Measurements from ENCODE around the gene KIAA0408. TPM values are rescaled to one million over a fixed set of nuclear protein-coding genes. Genes with fewer than 3 reads are reported as not detected.
A peak's percentile ranks its signal among the peaks of the same experiment; 100 is the strongest.

Gene KIAA0408
- total RNA-seq, 1 experiment from 2014 or later, result 0.04 TPM

- no peaks in the 10 kb centered on the region for H4K20me1 ChIP-seq (ENCODE audit: low read length)
- BruUV-seq (replicated peaks), result no TSS peak
- ATAC-seq (no peak), DNase-seq (no peak)
- no peaks in the 10 kb centered on the region for H3K27me3 ChIP-seq (ENCODE audit: low read length)
- H3K79me2 ChIP-seq (ENCODE audit: low read length), result no peaks in the 10 kb centered on the region
- intact Hi-C loops (cut with micrococcal nuclease), result no loop called here
- H3K4me3 ChIP-seq (ENCODE audit: low read length), result no peak overlapping the region
- H3K9ac ChIP-seq (ENCODE audit: low read length), result no peak overlapping the region
- peaks cover 12% of the 10 kb centered on the region for H3K4me1 ChIP-seq (ENCODE audit: insufficient read depth, low read length)
- H3K9me3 ChIP-seq (ENCODE audit: low read length), result no peaks in the 10 kb centered on the region
- H3K4me2 ChIP-seq (ENCODE audit: low read length), result no peak overlapping the region
- TF ChIP-seq EZH2phosphoT487 (IDR thresholded peaks at IDR 0.05; ENCODE audit: borderline replicate concordance, low read length) (no peak), EZH2 (IDR thresholded peaks at IDR 0.05; ENCODE audit: low read length, unreplicated experiment) (no peak)
- TF ChIP-seq, protein P1, sequence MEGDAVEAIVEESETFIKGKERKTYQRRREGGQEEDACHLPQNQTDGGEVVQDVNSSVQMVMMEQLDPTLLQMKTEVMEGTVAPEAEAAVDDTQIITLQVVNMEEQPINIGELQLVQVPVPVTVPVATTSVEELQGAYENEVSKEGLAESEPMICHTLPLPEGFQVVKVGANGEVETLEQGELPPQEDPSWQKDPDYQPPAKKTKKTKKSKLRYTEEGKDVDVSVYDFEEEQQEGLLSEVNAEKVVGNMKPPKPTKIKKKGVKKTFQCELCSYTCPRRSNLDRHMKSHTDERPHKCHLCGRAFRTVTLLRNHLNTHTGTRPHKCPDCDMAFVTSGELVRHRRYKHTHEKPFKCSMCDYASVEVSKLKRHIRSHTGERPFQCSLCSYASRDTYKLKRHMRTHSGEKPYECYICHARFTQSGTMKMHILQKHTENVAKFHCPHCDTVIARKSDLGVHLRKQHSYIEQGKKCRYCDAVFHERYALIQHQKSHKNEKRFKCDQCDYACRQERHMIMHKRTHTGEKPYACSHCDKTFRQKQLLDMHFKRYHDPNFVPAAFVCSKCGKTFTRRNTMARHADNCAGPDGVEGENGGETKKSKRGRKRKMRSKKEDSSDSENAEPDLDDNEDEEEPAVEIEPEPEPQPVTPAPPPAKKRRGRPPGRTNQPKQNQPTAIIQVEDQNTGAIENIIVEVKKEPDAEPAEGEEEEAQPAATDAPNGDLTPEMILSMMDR (conservative IDR thresholded peaks at IDR 0.05; ENCODE audit: low read depth, low read length), result no peak
- ChIA-PET POLR2A (ENCODE audit: unreplicated experiment) (no interaction called here), CTCF (no interaction called here)
- no peaks in the 10 kb centered on the region for H3F3A ChIP-seq (ENCODE audit: low read length, unreplicated experiment)
- H2AFZ ChIP-seq (ENCODE audit: low read length), result no peak overlapping the region
- H3K9me2 ChIP-seq (replicated peaks; ENCODE audit: low read length), result no peaks in the 10 kb centered on the region
- H3K36me3 ChIP-seq (ENCODE audit: low read depth, low read length), result no peaks in the 10 kb centered on the region
- H3K27ac ChIP-seq (ENCODE audit: low read length), result no peak overlapping the region
Measured at GRCh38 chr6:127489248-127489647, 30.1 kb upstream of the KIAA0408 start.

- intact Hi-C loops (cut with micrococcal nuclease), result no loop called here
- Histone ChIP-seq H3K27ac (ENCODE audit: low read length) (no peak overlapping the region), H3K36me3 (ENCODE audit: low read depth, low read length) (no peaks in the 10 kb centered on the region), H3K9ac (ENCODE audit: low read length) (no peak overlapping the region), H3K9me3 (ENCODE audit: low read length) (no peaks in the 10 kb centered on the region), H2AFZ (ENCODE audit: low read length) (no peak overlapping the region), H3K79me2 (ENCODE audit: low read length) (no peaks in the 10 kb centered on the region), H3K27me3 (ENCODE audit: low read length) (no peaks in the 10 kb centered on the region), H3K9me2 (replicated peaks; ENCODE audit: low read length) (no peaks in the 10 kb centered on the region), H3K4me3 (ENCODE audit: low read length) (no peak overlapping the region), H4K20me1 (ENCODE audit: low read length) (no peaks in the 10 kb centered on the region), H3F3A (ENCODE audit: low read length, unreplicated experiment) (no peaks in the 10 kb centered on the region), H3K4me2 (ENCODE audit: low read length) (no peak overlapping the region), H3K4me1 (ENCODE audit: insufficient read depth, low read length) (peaks cover 35% of the 10 kb centered on the region)
- no peak for ATAC-seq
- POLR2A ChIA-PET (ENCODE audit: unreplicated experiment), result no interaction called here
- no peak for DNase-seq
- no TSS peak for BruUV-seq (replicated peaks)
- TF ChIP-seq EZH2phosphoT487 (IDR thresholded peaks at IDR 0.05; ENCODE audit: borderline replicate concordance, low read length) (no peak), EZH2 (IDR thresholded peaks at IDR 0.05; ENCODE audit: low read length, unreplicated experiment) (no peak)
- TF ChIP-seq, protein P1 (conservative IDR thresholded peaks at IDR 0.05; ENCODE audit: low read depth, low read length), result no peak
- CTCF ChIA-PET, result no interaction called here
Measured at GRCh38 chr6:127486934-127487333, 27.7 kb upstream of the KIAA0408 start.

DNA sequence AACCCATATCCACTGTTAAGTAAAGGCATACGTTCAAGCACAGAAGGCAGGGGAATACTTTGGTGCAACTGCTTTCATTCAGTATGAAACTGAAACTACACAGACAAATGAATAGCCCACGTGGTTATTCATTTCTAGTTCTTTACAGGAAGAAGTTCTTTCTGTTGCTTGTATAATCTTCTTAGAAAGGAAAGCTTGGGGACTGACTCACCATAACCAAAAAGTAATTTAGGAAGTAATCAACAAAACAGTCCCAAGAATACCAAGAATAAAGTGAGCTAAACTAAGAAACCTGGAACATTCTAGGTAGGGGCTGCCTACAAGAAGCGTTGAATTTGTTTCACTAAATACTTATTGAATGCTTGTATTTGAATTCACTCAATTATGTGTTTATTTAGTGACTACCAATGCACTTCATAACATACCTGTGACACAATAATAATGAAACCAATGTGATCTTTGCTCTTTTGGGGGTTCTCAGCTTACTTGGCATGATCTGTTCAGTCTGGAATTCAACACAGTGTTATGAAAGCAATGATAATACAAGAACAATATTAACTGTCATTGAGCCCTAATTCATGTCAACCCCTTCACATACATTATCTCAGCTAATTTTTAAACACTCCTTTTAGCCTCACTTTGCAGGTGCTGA, 25.1 kb upstream of the KIAA0408 start:
- no peaks in the 10 kb centered on the region for H3K27me3 ChIP-seq (ENCODE audit: low read length)
- ChIA-PET CTCF (interaction anchor here (0.6 to 1.2 kb wide), 2 partner anchors 12 to 32 kb away, joined by 3 to 5 read pairs; no protein-coding TSS in a partner anchor), POLR2A (ENCODE audit: unreplicated experiment) (interaction anchor here (0.5 to 0.6 kb wide), 2 partner anchors 253 to 1007 kb away, joined by 3 to 8 read pairs; no protein-coding TSS in a partner anchor)
- H3K4me2 ChIP-seq (ENCODE audit: low read length), result peak overlapping the region; percentile 78
- no peaks in the 10 kb centered on the region for H3K79me2 ChIP-seq (ENCODE audit: low read length)
- no peaks in the 10 kb centered on the region for H4K20me1 ChIP-seq (ENCODE audit: low read length)
- no TSS peak for BruUV-seq (replicated peaks)
- DNase-seq, result peak; percentile 75
- peak; percentile 59 for ATAC-seq
- intact Hi-C loops (cut with micrococcal nuclease), result loop anchor here (5.0 kb wide), 1 partner anchor 33 kb away; the partner anchor contains the start of gene MTCL3
- peaks cover 53% of the 10 kb centered on the region for H3K4me1 ChIP-seq (ENCODE audit: insufficient read depth, low read length)
- H3K9me2 ChIP-seq (replicated peaks; ENCODE audit: low read length), result no peaks in the 10 kb centered on the region
- TF ChIP-seq EZH2phosphoT487 (IDR thresholded peaks at IDR 0.05; ENCODE audit: borderline replicate concordance, low read length), result no peak
- TF ChIP-seq EZH2 (IDR thresholded peaks at IDR 0.05; ENCODE audit: low read length, unreplicated experiment), result no peak
- TF ChIP-seq, protein P1 (conservative IDR thresholded peaks at IDR 0.05; ENCODE audit: low read depth, low read length), result no peak
- no peaks in the 10 kb centered on the region for H3K36me3 ChIP-seq (ENCODE audit: low read depth, low read length)
- H2AFZ ChIP-seq (ENCODE audit: low read length), result peak overlapping the region; percentile 66; the same call in 1 of the 2 replicates
- H3K9me3 ChIP-seq (ENCODE audit: low read length), result no peaks in the 10 kb centered on the region
- no peak overlapping the region; the same call in 1 of the 2 replicates for H3K9ac ChIP-seq (ENCODE audit: low read length)
- peak overlapping the region; percentile 50 for H3K4me3 ChIP-seq (ENCODE audit: low read length)
- no peaks in the 10 kb centered on the region for H3F3A ChIP-seq (ENCODE audit: low read length, unreplicated experiment)
- peak overlapping the region; percentile 69 for H3K27ac ChIP-seq (ENCODE audit: low read length)
